HG02870 (cell line): Measurements from ENCODE around the gene PPP2R3A.
"Not testable (repeated sequence)": the region's sequence is repeated elsewhere in the genome, so short reads cannot be mapped to it uniquely, and the experiment has no call there.

Source experiments
- ATAC-seq: cut with Tn5 transposase; IDR thresholded peaks from one replicate; pipeline ENCODE4 v1.9.1; 2021; ENCODE audit warnings: mild to moderate bottlenecking, moderate library complexity; ENCODE audit not compliant: unreplicated experiment

The PPP2R3A gene

GRCh38 chr3:135965506-135966270 lies at the start of gene PPP2R3A:
TSS of gene PPP2R3A (plus strand) at chr3:135965728. CDS start at chr3:136001499, 35,771 bp downstream.
- peak; percentile 79 for ATAC-seq

GRCh38 chr3:135916310-135916709 lies 49.2 kb upstream of the PPP2R3A start:
- no peak for ATAC-seq

GRCh38 chr3:135917076-135917475 lies 48.5 kb upstream of the PPP2R3A start:
- no peak for ATAC-seq

GRCh38 chr3:135917927-135918597 lies 47.5 kb upstream of the PPP2R3A start:
- no peak for ATAC-seq

- no peak for ATAC-seq
Measured at GRCh38 chr3:135918600-135918999, 46.9 kb upstream of the PPP2R3A start.

- ATAC-seq = no peak
Measured at GRCh38 chr3:135920275-135920674, 45.3 kb upstream of the PPP2R3A start.

GRCh38 chr3:135922903-135923250 lies 42.7 kb upstream of the PPP2R3A start:
- ATAC-seq = no peak

- no peak for ATAC-seq
Measured at GRCh38 chr3:135924506-135924905, 41.0 kb upstream of the PPP2R3A start.

GRCh38 chr3:135926664-135927063 lies 38.9 kb upstream of the PPP2R3A start:
- no peak for ATAC-seq

GRCh38 chr3:135927155-135927554 lies 38.4 kb upstream of the PPP2R3A start:
- no peak for ATAC-seq

- no peak for ATAC-seq
Measured at GRCh38 chr3:135929670-135930069, 35.9 kb upstream of the PPP2R3A start.

GRCh38 chr3:135930255-135930654 lies 35.3 kb upstream of the PPP2R3A start:
- no peak for ATAC-seq

- not testable (repeated sequence) for ATAC-seq
Measured at GRCh38 chr3:135935171-135935570, 30.4 kb upstream of the PPP2R3A start.

GRCh38 chr3:135937766-135938165 lies 27.8 kb upstream of the PPP2R3A start:
- not testable (repeated sequence) for ATAC-seq

- no peak for ATAC-seq
Measured at GRCh38 chr3:135944831-135945230, 20.7 kb upstream of the PPP2R3A start.

- ATAC-seq = no peak
Measured at GRCh38 chr3:135950941-135951340, 14.6 kb upstream of the PPP2R3A start.

- ATAC-seq = no peak
Measured at GRCh38 chr3:135964160-135964955, 1.2 kb upstream of the PPP2R3A start.

- no peak for ATAC-seq
Measured at GRCh38 chr3:135965129-135965505, 411 bp upstream of the PPP2R3A start.

- ATAC-seq = peak; percentile 7
Measured at GRCh38 chr3:135966271-135966961, 888 bp downstream of the PPP2R3A start.

- ATAC-seq = no peak
Measured at GRCh38 chr3:135966962-135967274, 1.4 kb downstream of the PPP2R3A start.

- no peak for ATAC-seq
Measured at GRCh38 chr3:135967867-135968266, 2.3 kb downstream of the PPP2R3A start.
